Psoas muscle (tissue), 8 donors: ENCODE measurements around the gene DNAL1. TPM values are rescaled to one million over a fixed set of nuclear protein-coding genes. Genes with fewer than 3 reads are reported as not detected.
A peak's percentile ranks its signal among the peaks of the same experiment; 100 is the strongest.

Experiments
- ATAC-seq, 4 donors: fragments of 200-7000 bp; cut with Tn5 transposase; one replicate each; pipeline ENCODE4 v1.9.1; 2020; ENCODE audit warnings: moderate library complexity in 3 of 4, mild to moderate bottlenecking in 2 of 4
- DNase-seq, 2 donors: peaks; one replicate each; pipeline ENCODE4 v3.0.0-alpha.2; 2020
- H3K27ac ChIP-seq: fragments of 200-600 bp; one replicate; pipeline ENCODE4 v1.8.0; 2022
- H3K27me3 ChIP-seq, 3 donors: fragments of 200-600 bp in 1 of 3; one replicate each; pipeline versions ENCODE4 v1.6.1 to v1.8.0; 2013 to 2022; ENCODE audit warnings: low read length in 2 of 3, mild to moderate bottlenecking in 2 of 3, moderate library complexity in 1 of 3; ENCODE audit not compliant: insufficient read depth in 3 of 3
- H3K36me3 ChIP-seq, 2 donors: fragments of 200-600 bp in 1 of 2; one replicate each; pipeline versions ENCODE4 v1.6.1 to v1.8.0; 2013 to 2022; ENCODE audit warnings: low read depth in 1 of 2, mild to moderate bottlenecking in 1 of 2, moderate library complexity in 1 of 2; ENCODE audit not compliant: insufficient read depth in 1 of 2
- H3K4me1 ChIP-seq: fragments of 200-600 bp; one replicate; pipeline ENCODE4 v1.8.0; 2022
- H3K4me3 ChIP-seq: fragments of 200-600 bp; one replicate; pipeline ENCODE4 v1.8.0; 2022; ENCODE audit warnings: mild to moderate bottlenecking
- H3K9me3 ChIP-seq: fragments of 200-600 bp; one replicate; pipeline ENCODE4 v1.8.0; 2022
- WGBS, 3 donors: extraction: QIAGEN DNeasy Blood & Tissue Kit; methylation state at CpG; one replicate each; pipeline versions ENCODE4 v1.1.6 to v1.1.7; 2013; 5-methylcytosine and 5-hydroxymethylcytosine counted together
- intact Hi-C, 2 donors: fragments of 100-400 bp; cut with DNase I; formaldehyde crosslinking; loops; one replicate each; pipeline versions ENCODE4 v1.11.0 to v1.14.2; 2022
- polyA plus RNA-seq, 3 donors: library from polyadenylated mRNA; stranded (reverse); fragments of 200-250 nt; gene quantifications; one replicate each; pipeline ENCODE4 v1.2.3, GENCODE V29; 2013
- total RNA-seq, 4 donors: library from RNA; stranded (reverse); fragmentation: NEBNext Ultra II Directional in 2 of 4; extraction: Animal tissue kit (Norgen Biotek cat#: 25700) in 2 of 4; gene quantifications; one replicate each; pipeline versions ENCODE4 v1.2.1 to v1.2.4, GENCODE V29; 2021 to 2023
- TF ChIP-seq, protein P1 (sequence below): fragments of 200-600 bp; IDR thresholded peaks from one replicate; pipeline ENCODE4 v1.8.0; 2022; ENCODE audit warnings: antibody characterized with exemption
- donor health status: healthy with polysubstance abuse.
- donor health status: DM: no; HTN: no; CAD: no; lungs with moderate emphysema.
- donor health status: Bipolar disorder and iron deficiency.
- donor health status: healthy.
- donor health status: DM: yes; HTN: yes; CAD: no.
- donor health status: DM: no; HTN: no; CAD: no.
- donor health status: DM: no; HTN: no; CAD: no.
- donor health status: DM: yes; HTN: yes; CAD: no.

DNAL1 gene
- total and polyA plus RNA-seq, 7 donors, result 4.3 to 20.0 (median 6.4) TPM

GRCh38 chr14:73724696-73725095, 79.9 kb downstream of the DNAL1 start:
- peaks cover 71% of the 10 kb centered on the region for H3K4me1 ChIP-seq
- peak overlapping the region; percentile 47 for H3K4me3 ChIP-seq
- TF ChIP-seq, protein P1, sequence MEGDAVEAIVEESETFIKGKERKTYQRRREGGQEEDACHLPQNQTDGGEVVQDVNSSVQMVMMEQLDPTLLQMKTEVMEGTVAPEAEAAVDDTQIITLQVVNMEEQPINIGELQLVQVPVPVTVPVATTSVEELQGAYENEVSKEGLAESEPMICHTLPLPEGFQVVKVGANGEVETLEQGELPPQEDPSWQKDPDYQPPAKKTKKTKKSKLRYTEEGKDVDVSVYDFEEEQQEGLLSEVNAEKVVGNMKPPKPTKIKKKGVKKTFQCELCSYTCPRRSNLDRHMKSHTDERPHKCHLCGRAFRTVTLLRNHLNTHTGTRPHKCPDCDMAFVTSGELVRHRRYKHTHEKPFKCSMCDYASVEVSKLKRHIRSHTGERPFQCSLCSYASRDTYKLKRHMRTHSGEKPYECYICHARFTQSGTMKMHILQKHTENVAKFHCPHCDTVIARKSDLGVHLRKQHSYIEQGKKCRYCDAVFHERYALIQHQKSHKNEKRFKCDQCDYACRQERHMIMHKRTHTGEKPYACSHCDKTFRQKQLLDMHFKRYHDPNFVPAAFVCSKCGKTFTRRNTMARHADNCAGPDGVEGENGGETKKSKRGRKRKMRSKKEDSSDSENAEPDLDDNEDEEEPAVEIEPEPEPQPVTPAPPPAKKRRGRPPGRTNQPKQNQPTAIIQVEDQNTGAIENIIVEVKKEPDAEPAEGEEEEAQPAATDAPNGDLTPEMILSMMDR, result no peak
- 61 to 82% (median 64%) methylated on average over 2 of the region's 2 CpGs for WGBS, 3 donors
- DNase-seq (no peak), ATAC-seq (no peak)
- no peaks in the 10 kb centered on the region for H3K9me3 ChIP-seq
- intact Hi-C loops, result loop anchor here in 1 of 2 donors (2.0 kb wide), 1 partner anchor 34 kb away; no protein-coding TSS in a partner anchor
- H3K27ac ChIP-seq, result peak overlapping the region; percentile 92
- H3K36me3 ChIP-seq, result peaks cover 11 to 75% of the 10 kb centered on the region in 2 donors
- no peaks in the 10 kb centered on the region for H3K27me3 ChIP-seq

GRCh38 chr14:73725116-73726024, 80.6 kb downstream of the DNAL1 start:
- Histone ChIP-seq H3K4me1 (peaks cover 71% of the 10 kb centered on the region), H3K9me3 (no peaks in the 10 kb centered on the region), H3K4me3 (peak overlapping the region; percentile 47), H3K27me3 (no peaks in the 10 kb centered on the region), H3K36me3 (peaks cover 11 to 75% of the 10 kb centered on the region in 2 donors), H3K27ac (peak overlapping the region; percentile 92)
- TF ChIP-seq, protein P1, result no peak
- peak; percentile 23 to 64 (median 56) for ATAC-seq
- intact Hi-C loops, result loop anchor here in 1 of 2 donors (2.0 kb wide), 1 partner anchor 33 kb away; no protein-coding TSS in a partner anchor
- WGBS, 3 donors, result 26 to 41% (median 27%) methylated on average over 8 of the region's 8 CpGs
- peak; percentile 57 to 75 for DNase-seq

DNA sequence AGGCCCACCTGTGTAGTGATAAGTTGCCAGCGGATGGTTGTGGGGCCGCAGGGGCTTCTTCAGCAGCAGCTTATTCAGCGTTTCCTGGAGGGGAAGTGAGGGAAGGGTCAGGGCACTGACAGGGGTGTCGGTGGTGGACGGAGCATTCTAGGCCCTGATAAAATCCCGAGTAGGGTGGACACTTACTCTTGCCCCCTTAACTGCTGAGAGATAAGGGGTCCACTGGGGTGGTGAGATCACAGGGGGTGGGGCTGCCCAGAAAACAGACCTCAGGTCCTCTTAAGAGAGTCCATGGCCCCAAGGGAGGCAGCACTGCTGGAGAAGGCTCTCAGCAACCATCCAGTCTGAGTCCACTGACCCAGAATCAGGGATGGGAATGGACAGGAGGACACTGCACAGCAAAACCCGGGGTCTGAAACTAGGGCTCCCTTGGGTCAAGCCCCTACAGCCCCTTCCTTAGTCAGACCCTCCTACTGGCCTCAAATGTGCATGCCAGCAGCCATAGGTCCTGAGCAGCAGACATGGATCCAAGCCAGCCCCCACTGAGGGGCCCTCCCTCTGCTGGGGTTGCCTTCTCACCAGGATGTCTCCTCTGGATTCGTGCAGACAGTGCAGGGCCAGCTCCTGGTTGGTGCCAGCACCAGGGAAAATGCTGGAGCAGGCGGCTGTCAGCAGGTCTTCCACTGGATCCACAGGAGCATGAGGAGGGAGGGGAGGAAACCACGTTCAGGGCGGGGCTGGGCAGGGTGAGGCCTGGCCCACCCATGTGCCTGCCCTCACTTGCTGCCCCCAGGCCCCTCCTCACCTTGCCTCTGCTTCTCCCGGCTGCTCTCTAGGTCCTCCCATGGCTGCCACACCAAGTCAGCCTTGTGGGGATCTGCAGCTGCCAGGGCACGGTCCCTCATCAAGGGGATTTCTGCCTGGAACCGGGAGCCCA, 81.5 kb downstream of the DNAL1 start:
- Histone ChIP-seq H3K27ac (peak overlapping the region; percentile 92), H3K27me3 (no peaks in the 10 kb centered on the region), H3K36me3 (peaks cover 10 to 75% of the 10 kb centered on the region in 2 donors), H3K4me1 (peaks cover 78% of the 10 kb centered on the region), H3K4me3 (no peak overlapping the region), H3K9me3 (no peaks in the 10 kb centered on the region)
- intact Hi-C loops, result no loop called here
- TF ChIP-seq, protein P1, result no peak
- 35 to 43% (median 36%) methylated on average over 11 to 14 of the region's 14 CpGs for WGBS, 3 donors
- ATAC-seq, result no peak
- no peak for DNase-seq

- WGBS, 3 donors, result 87 to 92% (median 90%) methylated on average over 7 of the region's 7 CpGs
- DNase-seq, result no peak
- TF ChIP-seq, protein P1, result no peak
- no peaks in the 10 kb centered on the region for H3K27me3 ChIP-seq
- H3K36me3 ChIP-seq, result peaks cover 4 to 75% of the 10 kb centered on the region in 2 donors
- H3K4me3 ChIP-seq, result no peak overlapping the region
- no peaks in the 10 kb centered on the region for H3K9me3 ChIP-seq
- H3K27ac ChIP-seq, result peak overlapping the region; percentile 92
- intact Hi-C loops, result no loop called here
- H3K4me1 ChIP-seq, result peaks cover 79% of the 10 kb centered on the region
- no peak for ATAC-seq
Observed at GRCh38 chr14:73727166-73727565, 82.4 kb downstream of the DNAL1 start.
